B cell (primary cell): ENCODE results near the gene CASK. TPM values are rescaled to one million over a fixed set of nuclear protein-coding genes. Genes with fewer than 3 reads are reported as not detected.

ENCODE experiments used
- ATAC-seq: fragments of 200-7000 bp; cut with Tn5 transposase; one replicate; pipeline ENCODE4 v1.10.0; 2021; ENCODE audit warnings: low read depth, mild to moderate bottlenecking, moderate number of reproducible peaks, moderate library complexity
- CTCF ChIA-PET: fragments of 350-600 bp; sonication (Branson Sonifier 250); formaldehyde crosslinking; loops from one replicate; lab custom pipeline; 2021; ENCODE audit warnings: antibody characterized with exemption, inconsistent platforms; lab: Charles Lee
- POLR2A ChIA-PET: fragments of 350-600 bp; sonication (Branson Sonifier 250); formaldehyde crosslinking; loops from one replicate; lab custom pipeline; 2021; ENCODE audit warnings: antibody characterized with exemption; lab: Charles Lee
- DNase-seq: peaks from one replicate; pipeline ENCODE4 v3.0.0; 2013
- H2AFZ ChIP-seq: 2 replicates; pipeline ENCODE4 v1.6.1; 2012; ENCODE audit warnings: mild to moderate bottlenecking, low read depth, low read length; ENCODE audit not compliant: insufficient read depth, poor library complexity, severe bottlenecking
- H3K27ac ChIP-seq, 2 donors: 1 replicate in 1 of 2; 2 replicates in 1 of 2; pipeline ENCODE4 v1.5.1; 2012 to 2013; ENCODE audit warnings: low read length in 2 of 2, mild to moderate bottlenecking in 2 of 2, moderate library complexity in 1 of 2
- H3K27me3 ChIP-seq, 4 experiments: fragments of 200-600 bp in 1 of 4; sonication (generic) in 1 of 4; replicated peaks in 1 of 4; 1 replicate in 2 of 4; 2 replicates in 2 of 4; pipeline versions ENCODE4 v1.6.1 to v1.7.0; 2013 to 2016; ENCODE audit warnings: low read length in 3 of 4, mild to moderate bottlenecking in 2 of 4, mixed read lengths in 1 of 4, moderate library complexity in 1 of 4; ENCODE audit not compliant: insufficient read depth in 4 of 4, control insufficient read depth in 3 of 4; ENCODE audit errors: control extremely low read depth in 1 of 4
- H3K36me3 ChIP-seq, 2 experiments: replicated peaks in 1 of 2; 1 replicate in 1 of 2; 2 replicates in 1 of 2; pipeline versions ENCODE4 v1.6.1 to v1.7.1; 2013; ENCODE audit warnings: low read length in 1 of 2; ENCODE audit not compliant: insufficient read depth in 2 of 2, control insufficient read depth in 1 of 2; ENCODE audit errors: control extremely low read depth in 1 of 2, extremely low read depth in 1 of 2
- H3K4me1 ChIP-seq, 2 donors: fragments of 200-600 bp in 1 of 2; sonication (generic) in 1 of 2; 1 replicate in 1 of 2; 2 replicates in 1 of 2; pipeline versions ENCODE4 v1.5.1 to v1.6.1; 2013 to 2017; ENCODE audit warnings: low read length in 2 of 2; ENCODE audit not compliant: control insufficient read depth in 2 of 2, insufficient read depth in 2 of 2
- H3K4me2 ChIP-seq: replicated peaks from 2 replicates; pipeline ENCODE3; 2012; ENCODE audit warnings: mild to moderate bottlenecking, low read depth, low read length; ENCODE audit not compliant: poor library complexity, severe bottlenecking
- H3K4me3 ChIP-seq, 5 experiments: fragments of 200-600 bp in 1 of 5; sonication (generic) in 1 of 5; 1 replicate in 3 of 5; 2 replicates in 2 of 5; pipeline versions ENCODE4 v1.5.1 to v1.7.0; 2011 to 2016; ENCODE audit warnings: low read length in 4 of 5, mild to moderate bottlenecking in 4 of 5, low read depth in 2 of 5, control low read depth in 1 of 5, moderate library complexity in 1 of 5; ENCODE audit not compliant: insufficient read depth in 1 of 5; ENCODE audit errors: control extremely low read depth in 1 of 5, extremely low read depth in 1 of 5
- H3K79me2 ChIP-seq: fragments of 200-600 bp; sonication (generic); one replicate; pipeline ENCODE4 v1.6.0; 2016; ENCODE audit warnings: low read length; ENCODE audit not compliant: control insufficient read depth, insufficient read depth
- H3K9ac ChIP-seq: fragments of 200-600 bp; sonication (generic); 2 replicates; pipeline ENCODE4 v1.6.1; 2017; ENCODE audit warnings: mild to moderate bottlenecking, low read length, moderate library complexity
- H3K9me3 ChIP-seq, 3 donors: one replicate each; pipeline versions ENCODE4 v1.6.1 to v1.7.1; 2013; ENCODE audit warnings: low read length in 2 of 3; ENCODE audit not compliant: control insufficient read depth in 2 of 3, insufficient read depth in 1 of 3; ENCODE audit errors: control extremely low read depth in 1 of 3
- H4K20me1 ChIP-seq: 2 replicates; pipeline ENCODE4 v1.6.0; 2012; ENCODE audit warnings: mild to moderate bottlenecking, low read length; ENCODE audit not compliant: insufficient read depth, control insufficient read depth, poor library complexity, severe bottlenecking
- H3K27ac Mint-ChIP-seq: one replicate; pipeline ENCODE4 v1.8.0; 2021; ENCODE audit warnings: mixed read lengths
- H3K27me3 Mint-ChIP-seq: one replicate; pipeline ENCODE4 v1.8.0; 2021; ENCODE audit warnings: mixed read lengths
- H3K4me1 Mint-ChIP-seq: one replicate; pipeline ENCODE4 v1.8.0; 2021; ENCODE audit warnings: mixed read lengths
- H3K4me3 Mint-ChIP-seq: one replicate; pipeline ENCODE4 v1.8.0; 2021; ENCODE audit warnings: mixed read lengths
- H3K9me3 Mint-ChIP-seq: one replicate; pipeline ENCODE4 v1.8.0; 2022; ENCODE audit warnings: mixed read lengths; ENCODE audit not compliant: insufficient read depth
- EZH2 ChIP-seq: IDR thresholded peaks from 2 replicates; pipeline ENCODE4 v1.6.1; 2012; ENCODE audit warnings: borderline replicate concordance, low read depth, mild to moderate bottlenecking, moderate library complexity, low read length; ENCODE audit not compliant: insufficient read depth, poor library complexity, severe bottlenecking
- WGBS: methylation state at CpG from one replicate; pipeline ENCODE4 v1.1.5; 2013; ENCODE audit warnings: missing lambda C conversion rate; ENCODE audit not compliant: insufficient coverage; 5-methylcytosine and 5-hydroxymethylcytosine counted together
- intact Hi-C: fragments of 100-400 bp; cut with micrococcal nuclease; formaldehyde crosslinking; loops from one replicate; pipeline ENCODE4 v1.10.0; 2022
- polyA plus RNA-seq: library from polyadenylated mRNA; depleted of rRNA; stranded (reverse); fragments of >200 nt; gene quantifications from 2 replicates; pipeline ENCODE4 v1.2.3, GENCODE V29; 2012
- total RNA-seq, 2 donors: library from RNA; stranded (reverse); fragments of 120-200 nt in 1 of 2; gene quantifications; 1 replicate in 1 of 2; 2 replicates in 1 of 2; pipeline versions ENCODE4 v1.2.3 to v1.2.4, GENCODE V29; 2013 to 2022
- TF ChIP-seq, protein P1 (sequence below): fragments of 200-600 bp; IDR thresholded peaks from one replicate; pipeline ENCODE4 v1.8.0; 2022; ENCODE audit warnings: antibody characterized with exemption, mild to moderate bottlenecking

Gene CASK
- total and polyA plus RNA-seq, 2 donors (not counting 1 experiment from before 2014, with no cell fraction given): 14.2 to 50.4 TPM

DNA sequence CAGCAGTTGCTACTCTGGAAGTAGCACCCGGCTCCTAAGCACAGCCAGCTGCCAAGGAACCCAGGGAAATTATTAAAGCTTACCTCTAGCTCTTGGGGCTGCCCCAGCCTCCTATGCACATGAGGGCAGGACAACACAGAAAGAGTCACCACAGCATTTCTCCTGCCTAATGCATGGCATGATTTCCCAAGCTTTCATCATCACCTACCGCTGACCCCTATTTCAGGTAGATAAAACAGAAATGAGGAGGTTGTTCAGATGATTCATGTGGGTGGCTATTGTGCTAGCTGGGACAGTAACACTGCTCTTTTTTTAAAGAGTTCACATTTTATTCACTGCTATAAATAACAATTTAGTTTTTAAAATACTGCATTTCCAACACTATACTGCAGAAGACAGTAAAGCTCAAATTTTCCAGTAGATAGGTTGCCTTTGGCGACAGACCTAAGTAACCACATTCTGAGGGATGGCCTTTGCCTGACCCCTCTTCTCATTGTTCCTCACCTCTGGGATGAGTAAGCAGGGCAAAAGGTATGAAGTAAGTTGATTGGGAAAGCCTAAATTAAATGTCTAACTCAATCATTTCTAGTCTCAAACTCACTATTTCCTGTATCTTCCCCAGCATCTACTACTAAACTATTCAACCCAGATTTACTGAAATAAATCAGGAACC, 16.7 kb downstream of the CASK start:
- H3K9me3 ChIP-seq: peaks cover 0 to 6% (median 0%) of the 10 kb centered on the region in 3 donors
- no peak overlapping the region for H3K4me2 ChIP-seq
- no peak overlapping the region for H2AFZ ChIP-seq
- no peak for TF ChIP-seq EZH2
- TF ChIP-seq, protein P1, sequence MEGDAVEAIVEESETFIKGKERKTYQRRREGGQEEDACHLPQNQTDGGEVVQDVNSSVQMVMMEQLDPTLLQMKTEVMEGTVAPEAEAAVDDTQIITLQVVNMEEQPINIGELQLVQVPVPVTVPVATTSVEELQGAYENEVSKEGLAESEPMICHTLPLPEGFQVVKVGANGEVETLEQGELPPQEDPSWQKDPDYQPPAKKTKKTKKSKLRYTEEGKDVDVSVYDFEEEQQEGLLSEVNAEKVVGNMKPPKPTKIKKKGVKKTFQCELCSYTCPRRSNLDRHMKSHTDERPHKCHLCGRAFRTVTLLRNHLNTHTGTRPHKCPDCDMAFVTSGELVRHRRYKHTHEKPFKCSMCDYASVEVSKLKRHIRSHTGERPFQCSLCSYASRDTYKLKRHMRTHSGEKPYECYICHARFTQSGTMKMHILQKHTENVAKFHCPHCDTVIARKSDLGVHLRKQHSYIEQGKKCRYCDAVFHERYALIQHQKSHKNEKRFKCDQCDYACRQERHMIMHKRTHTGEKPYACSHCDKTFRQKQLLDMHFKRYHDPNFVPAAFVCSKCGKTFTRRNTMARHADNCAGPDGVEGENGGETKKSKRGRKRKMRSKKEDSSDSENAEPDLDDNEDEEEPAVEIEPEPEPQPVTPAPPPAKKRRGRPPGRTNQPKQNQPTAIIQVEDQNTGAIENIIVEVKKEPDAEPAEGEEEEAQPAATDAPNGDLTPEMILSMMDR: no peak
- H3K79me2 ChIP-seq: peaks cover 35% of the 10 kb centered on the region
- H3K9ac ChIP-seq: no peak overlapping the region
- intact Hi-C loops: no loop called here
- POLR2A ChIA-PET: no interaction called here
- CTCF ChIA-PET: no interaction called here
- H3K36me3 ChIP-seq: no peaks in the 10 kb centered on the region
- H3K27me3 ChIP-seq: no peaks in the 10 kb centered on the region
- H3K27ac ChIP-seq: no peak overlapping the region
- no peaks in the 10 kb centered on the region for H3K9me3 Mint-ChIP-seq
- H3K4me3 Mint-ChIP-seq: no peak overlapping the region
- peaks cover 25% of the 10 kb centered on the region for H3K4me1 Mint-ChIP-seq
- H3K4me3 ChIP-seq: no peak overlapping the region
- WGBS: 89% methylated on average over 1 of the region's 3 CpGs
- H3K27me3 Mint-ChIP-seq: no peaks in the 10 kb centered on the region
- no peak for DNase-seq
- H3K27ac Mint-ChIP-seq: no peak overlapping the region
- H3K4me1 ChIP-seq: no peaks in the 10 kb centered on the region
- no peaks in the 10 kb centered on the region for H4K20me1 ChIP-seq
- ATAC-seq: no peak

DNA sequence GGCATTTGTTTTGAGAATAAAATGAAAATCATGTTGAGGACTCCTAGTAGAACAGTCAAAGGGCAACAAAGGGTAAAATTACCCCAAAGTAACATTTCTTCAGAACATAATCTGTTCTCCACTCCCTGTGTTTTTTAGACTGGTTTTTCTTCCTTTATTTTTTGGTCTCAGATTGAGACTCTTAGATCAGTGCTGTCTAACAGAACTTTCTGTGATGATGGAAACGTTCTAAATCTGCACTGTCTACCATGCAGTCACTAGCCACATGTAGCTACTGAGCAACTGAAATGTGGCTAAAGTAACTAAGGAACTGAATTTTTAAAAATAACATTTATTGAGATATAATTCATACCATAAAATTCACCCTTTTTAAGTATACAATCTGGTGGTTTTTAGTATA, 19.8 kb downstream of the CASK start:
- Histone ChIP-seq H2AFZ (no peak overlapping the region), H3K4me1 (no peaks in the 10 kb centered on the region), H3K4me2 (no peak overlapping the region), H3K36me3 (no peaks in the 10 kb centered on the region), H3K27me3 (no peaks in the 10 kb centered on the region), H3K27ac (no peak overlapping the region), H3K4me3 (no peak overlapping the region), H4K20me1 (no peaks in the 10 kb centered on the region), H3K9me3 (peaks cover 0 to 18% (median 8%) of the 10 kb centered on the region in 3 donors), H3K9ac (no peak overlapping the region), H3K79me2 (peaks cover 22% of the 10 kb centered on the region)
- Mint-ChIP-seq H3K27ac (no peak overlapping the region), H3K4me1 (peaks cover 19% of the 10 kb centered on the region), H3K27me3 (no peaks in the 10 kb centered on the region), H3K4me3 (no peak overlapping the region), H3K9me3 (no peaks in the 10 kb centered on the region)
- no peak for TF ChIP-seq EZH2
- TF ChIP-seq, protein P1: no peak
- no CpG with 5 or more reads among the region's 1 CpG for WGBS
- ATAC-seq: no peak
- ChIA-PET POLR2A (no interaction called here), CTCF (no interaction called here)
- DNase-seq: no peak
- intact Hi-C loops: no loop called here
